GM23338 (cell line): ENCODE measurements around the gene EHD3. TPM values are rescaled to one million over a fixed set of nuclear protein-coding genes. Genes with fewer than 3 reads are reported as not detected.
"Not testable (repeated sequence)": the region's sequence is repeated elsewhere in the genome, so short reads cannot be mapped to it uniquely, and the experiment has no call there.

Experiments
- ATAC-seq: fragments of 200-7000 bp; cut with Tn5 transposase; 3 replicates; pipeline ENCODE4 v1.9.1; 2020
- DNase-seq: peaks from one replicate; pipeline ENCODE4 v3.0.0-alpha.2; 2015; ENCODE audit warnings: low spot score
- H2AFZ ChIP-seq: fragments of 200-600 bp; sonication (generic); 2 replicates; pipeline ENCODE4 v1.8.0; 2016; ENCODE audit warnings: antibody characterized with exemption, mild to moderate bottlenecking, moderate library complexity
- H3F3A ChIP-seq: fragments of 200-600 bp; sonication (generic); replicated peaks from 2 replicates; pipeline ENCODE4 v1.8.0; 2017; ENCODE audit warnings: antibody characterized with exemption, mixed run types, low read depth
- H3K27ac ChIP-seq: fragments of 200-600 bp; sonication (generic); 2 replicates; pipeline ENCODE4 v1.6.1; 2016; ENCODE audit warnings: low read depth
- H3K27me3 ChIP-seq: fragments of 200-600 bp; sonication (generic); 2 replicates; pipeline ENCODE4 v1.8.0; 2016; ENCODE audit warnings: mild to moderate bottlenecking, mixed run types, moderate library complexity; ENCODE audit not compliant: insufficient read depth
- H3K36me3 ChIP-seq: fragments of 200-600 bp; sonication (generic); 2 replicates; pipeline ENCODE4 v1.8.0; 2016; ENCODE audit warnings: mild to moderate bottlenecking; ENCODE audit not compliant: insufficient read depth
- H3K4me1 ChIP-seq: fragments of 200-600 bp; sonication (generic); 2 replicates; pipeline ENCODE4 v1.8.0; 2016; ENCODE audit warnings: mild to moderate bottlenecking, moderate library complexity; ENCODE audit not compliant: insufficient read depth
- H3K4me2 ChIP-seq: fragments of 200-600 bp; sonication (generic); 2 replicates; pipeline ENCODE4 v1.7.1; 2017; ENCODE audit warnings: mixed run types
- H3K4me3 ChIP-seq: fragments of 200-600 bp; sonication (generic); 2 replicates; pipeline ENCODE4 v1.6.1; 2016; ENCODE audit warnings: mixed run types
- H3K79me2 ChIP-seq: fragments of 200-600 bp; sonication (generic); replicated peaks from 2 replicates; pipeline ENCODE4 v1.8.0; 2017; ENCODE audit warnings: mild to moderate bottlenecking; ENCODE audit not compliant: insufficient read depth
- H3K9me2 ChIP-seq: fragments of 200-600 bp; sonication (generic); 2 replicates; pipeline ENCODE4 v1.8.0; 2017; ENCODE audit not compliant: insufficient read depth
- H4K20me1 ChIP-seq: fragments of 200-600 bp; sonication (generic); replicated peaks from 2 replicates; pipeline ENCODE4 v1.8.0; 2017; ENCODE audit warnings: mild to moderate bottlenecking; ENCODE audit not compliant: insufficient read depth
- H3K27ac Mint-ChIP-seq: 2 replicates; pipeline ENCODE4 v1.8.0; 2020; ENCODE audit warnings: inconsistent platforms, mild to moderate bottlenecking, moderate library complexity, mixed read lengths
- H3K27me3 Mint-ChIP-seq: 3 replicates; pipeline ENCODE4 v1.8.0; 2022; ENCODE audit warnings: low read depth, mild to moderate bottlenecking, moderate library complexity, mixed read lengths, inconsistent platforms; ENCODE audit not compliant: insufficient read depth, poor library complexity
- H3K36me3 Mint-ChIP-seq: 3 replicates; pipeline ENCODE4 v1.8.0; 2021; ENCODE audit warnings: low read depth, mild to moderate bottlenecking, inconsistent platforms, moderate library complexity, mixed read lengths
- H3K4me1 Mint-ChIP-seq: 3 replicates; pipeline ENCODE4 v1.8.0; 2020; ENCODE audit warnings: mild to moderate bottlenecking, inconsistent platforms, mixed read lengths
- H3K4me3 Mint-ChIP-seq: 3 replicates; pipeline ENCODE4 v1.8.0; 2021; ENCODE audit warnings: moderate library complexity, mild to moderate bottlenecking, inconsistent platforms, mixed read lengths
- H3K9me3 Mint-ChIP-seq: 3 replicates; pipeline ENCODE4 v1.8.0; 2020; ENCODE audit warnings: moderate library complexity, mild to moderate bottlenecking, inconsistent platforms, mixed read lengths
- CREB1 ChIP-seq: fragments of 250-450 bp; sonication (Bioruptor Pico); IDR thresholded peaks from 2 replicates; pipeline ENCODE4 v1.5.0; 2020; ENCODE audit warnings: low read depth, mild to moderate bottlenecking, moderate library complexity
- CTCF ChIP-seq, 2 experiments: fragments of 200-600 bp in 1 of 2; sonication (generic) in 1 of 2; conservative IDR thresholded peaks; 2 replicates each; pipeline versions ENCODE4 v1.5.1 to v1.6.1; 2016 to 2017; ENCODE audit warnings: antibody characterized with exemption in 2 of 2, low read depth in 2 of 2, mild to moderate bottlenecking in 2 of 2, moderate library complexity in 1 of 2
- ETS1 ChIP-seq: IDR thresholded peaks from 2 replicates; pipeline ENCODE4 v1.6.1; 2016; ENCODE audit warnings: antibody characterized with exemption
- EZH2phosphoT487 ChIP-seq: fragments of 200-600 bp; sonication (generic); IDR thresholded peaks from one replicate; pipeline ENCODE4 v1.8.1; 2018; ENCODE audit warnings: antibody characterized with exemption; ENCODE audit not compliant: unreplicated experiment
- JUNB ChIP-seq: IDR thresholded peaks from one replicate; pipeline ENCODE4 v1.6.1; 2016; ENCODE audit warnings: antibody characterized with exemption; ENCODE audit not compliant: unreplicated experiment
- POLR2AphosphoS5 ChIP-seq: IDR thresholded peaks from 2 replicates; pipeline ENCODE4 v1.6.1; 2016; ENCODE audit warnings: antibody characterized with exemption, low read depth
- REST ChIP-seq: IDR thresholded peaks from one replicate; pipeline ENCODE4 v1.6.1; 2018; ENCODE audit warnings: antibody characterized with exemption; ENCODE audit not compliant: unreplicated experiment
- STAT1 ChIP-seq: IDR thresholded peaks from one replicate; pipeline ENCODE4 v1.6.1; 2016; ENCODE audit warnings: antibody characterized with exemption; ENCODE audit not compliant: unreplicated experiment
- ZNF331 ChIP-seq: fragments of 250-450 bp; sonication (Bioruptor Pico); IDR thresholded peaks from 2 replicates; pipeline ENCODE4 v1.5.0; 2020; ENCODE audit warnings: low read depth, mild to moderate bottlenecking, moderate library complexity
- polyA plus RNA-seq: library from polyadenylated mRNA; unstranded; fragments of >200 nt; fragmentation: Nextera tagmentation; extraction: Ambion mirVana; gene quantifications from 2 replicates; pipeline ENCODE4 v1.2.1, GENCODE V29; 2016
- total RNA-seq: library from RNA; depleted of rRNA; stranded (reverse); fragments of >200 nt; shearing (Covaris generic); gene quantifications from 2 replicates; pipeline ENCODE4 v1.2.3, GENCODE V29; 2014

Gene EHD3
- total and polyA plus RNA-seq, 2 experiments from 2014 or later, result 3.3 to 12.6 TPM

GRCh38 chr2:31283193-31283919 is 49.4 kb downstream of the EHD3 start:
- H3K27me3 Mint-ChIP-seq, H3K4me3 Mint-ChIP-seq, H3K27me3 ChIP-seq, H3K36me3 ChIP-seq, ATAC-seq, H3K36me3 Mint-ChIP-seq, H4K20me1 ChIP-seq, H3K9me3 Mint-ChIP-seq, DNase-seq, H3K27ac Mint-ChIP-seq, H3K4me1 ChIP-seq, H3F3A ChIP-seq, H3K27ac ChIP-seq, H2AFZ ChIP-seq, H3K4me2 ChIP-seq, H3K79me2 ChIP-seq, H3K4me3 ChIP-seq: not testable (repeated sequence)
- H3K9me2 ChIP-seq, result peaks cover 11% of the 10 kb centered on the region; the same call in 1 of the 2 replicates
- H3K4me1 Mint-ChIP-seq, result peaks cover 10% of the 10 kb centered on the region
- peak in 1 of 2 experiments; percentile 17; a peak in 1 of 4 replicates for TF ChIP-seq CTCF (conservative IDR thresholded peaks at IDR 0.05; ENCODE audit: low read depth in 2 of 2)

- Mint-ChIP-seq H3K27me3 (peaks cover 5% of the 10 kb centered on the region), H3K27ac (no peak overlapping the region), H3K9me3 (no peaks in the 10 kb centered on the region), H3K36me3 (no peaks in the 10 kb centered on the region), H3K4me1 (peaks cover 10% of the 10 kb centered on the region), H3K4me3 (no peak overlapping the region)
- DNase-seq (no peak), ATAC-seq (no peak)
- Histone ChIP-seq H3K9me2 (peaks cover 11% of the 10 kb centered on the region; the same call in 1 of the 2 replicates), H4K20me1 (no peaks in the 10 kb centered on the region), H3K79me2 (no peaks in the 10 kb centered on the region), H3K4me2 (no peak overlapping the region), H3K27me3 (no peaks in the 10 kb centered on the region), H3K36me3 (no peaks in the 10 kb centered on the region), H3K27ac (no peak overlapping the region), H3F3A (no peaks in the 10 kb centered on the region), H3K4me3 (no peak overlapping the region), H3K4me1 (peaks cover 3% of the 10 kb centered on the region; the same call in 1 of the 2 replicates), H2AFZ (no peak overlapping the region)
- TF ChIP-seq CREB1 (CRISPR knock-in tag), result no peak
- TF ChIP-seq ZNF331 (CRISPR knock-in tag), result no peak
- TF ChIP-seq EZH2phosphoT487, result no peak
- TF ChIP-seq POLR2AphosphoS5, result no peak
- TF ChIP-seq JUNB, result no peak
- no peak for TF ChIP-seq REST
- no peak for TF ChIP-seq CTCF (conservative IDR thresholded peaks at IDR 0.05; ENCODE audit: low read depth in 2 of 2)
- TF ChIP-seq ETS1, result no peak
- no peak for TF ChIP-seq STAT1
Observed at GRCh38 chr2:31284107-31284506, 50.2 kb downstream of the EHD3 start.
